HepG2 (cell line): ENCODE measurements around the gene FHDC1. TPM values are rescaled to one million over a fixed set of nuclear protein-coding genes. Genes with fewer than 3 reads are reported as not detected.
A peak's percentile ranks its signal among the peaks of the same experiment; 100 is the strongest.

Experiments
- ARID2 ChIP-seq: sonication (generic); formaldehyde crosslinking; IDR thresholded peaks from 2 replicates; pipeline ENCODE4 v1.8.1; 2022; ENCODE audit warnings: mild to moderate bottlenecking, missing genetic modification reagents, borderline replicate concordance
- DZIP1 ChIP-seq: sonication (generic); formaldehyde crosslinking; IDR thresholded peaks from 2 replicates; pipeline ENCODE4 v1.5.0; 2020; ENCODE audit warnings: mild to moderate bottlenecking, missing genetic modification reagents
- PCBP1 ChIP-seq: fragments of 200-400 bp; formaldehyde crosslinking; IDR thresholded peaks from 2 replicates; pipeline ENCODE4 v1.6.1; 2017; ENCODE audit warnings: mild to moderate bottlenecking, low read depth, low read length, borderline replicate concordance
- SMYD3 ChIP-seq: sonication (generic); formaldehyde crosslinking; IDR thresholded peaks from 2 replicates; pipeline ENCODE4 v1.8.1; 2023; ENCODE audit warnings: mild to moderate bottlenecking, missing genetic modification reagents
- SP4 ChIP-seq: sonication (generic); formaldehyde crosslinking; IDR thresholded peaks from 2 replicates; pipeline ENCODE4 v1.8.1; 2023; ENCODE audit warnings: mild to moderate bottlenecking, missing genetic modification reagents
- ZNF18 ChIP-seq: sonication (generic); formaldehyde crosslinking; IDR thresholded peaks from 2 replicates; pipeline ENCODE4 v1.8.0; 2022; ENCODE audit warnings: mild to moderate bottlenecking, missing genetic modification reagents; ENCODE audit not compliant: insufficient replicate concordance
- ZNF180 ChIP-seq: sonication (generic); formaldehyde crosslinking; IDR thresholded peaks from 2 replicates; pipeline ENCODE4 v1.4.0; 2020; ENCODE audit warnings: low read depth, missing genetic modification reagents, borderline replicate concordance
- ZNF276 ChIP-seq: sonication (generic); formaldehyde crosslinking; IDR thresholded peaks from 2 replicates; pipeline ENCODE4 v1.4.0; 2020; ENCODE audit warnings: mild to moderate bottlenecking, low read depth, missing genetic modification reagents
- ZNF331 ChIP-seq: sonication (generic); formaldehyde crosslinking; IDR thresholded peaks from 2 replicates; pipeline ENCODE4 v1.4.0; 2020; ENCODE audit warnings: missing genetic modification reagents
- ZNF512 ChIP-seq: sonication (generic); formaldehyde crosslinking; IDR thresholded peaks from 2 replicates; pipeline ENCODE4 v1.4.0; 2020; ENCODE audit warnings: mild to moderate bottlenecking, missing genetic modification reagents
- ZNF780A ChIP-seq: sonication (generic); formaldehyde crosslinking; IDR thresholded peaks from 2 replicates; pipeline ENCODE4 v1.8.0; 2022; ENCODE audit warnings: mild to moderate bottlenecking, missing genetic modification reagents, moderate library complexity
- ZNF800 ChIP-seq: sonication (generic); formaldehyde crosslinking; IDR thresholded peaks from 2 replicates; pipeline ENCODE4 v1.4.0; 2020; ENCODE audit warnings: missing genetic modification reagents
- ZNF816 ChIP-seq: sonication (generic); formaldehyde crosslinking; IDR thresholded peaks from 2 replicates; pipeline ENCODE4 v1.8.0; 2022; ENCODE audit warnings: missing genetic modification reagents, mild to moderate bottlenecking, borderline replicate concordance
- ZXDC ChIP-seq: sonication (generic); formaldehyde crosslinking; IDR thresholded peaks from 2 replicates; pipeline ENCODE4 v1.5.0; 2020; ENCODE audit warnings: mild to moderate bottlenecking, missing genetic modification reagents
- polyA plus RNA-seq, 8 experiments: library from polyadenylated mRNA; depleted of rRNA in 3 of 8; stranded (reverse) in 7 of 8; unstranded in 1 of 8; fragments of >200 nt; fragmentation: Illumina TruSeq in 4 of 8; extraction: Trizol in 4 of 8; gene quantifications; 2 replicates each; pipeline versions ENCODE4 v1.2.1 to v1.2.3, GENCODE V29; 2011 to 2016; ENCODE audit warnings: low read depth in 4 of 8, missing spikeins in 1 of 8, mixed read lengths in 1 of 8; ENCODE audit not compliant: insufficient read depth in 1 of 8
- total RNA-seq, 5 experiments: library from RNA; depleted of rRNA; stranded (reverse); fragments of >200 nt; fragmentation: Illumina TruSeq; extraction: Trizol; gene quantifications; 2 replicates each; pipeline ENCODE4 v1.2.3, GENCODE V29; 2016; ENCODE audit warnings: low read depth in 1 of 5

FHDC1 gene
- total and polyA plus RNA-seq, 2 of the 13 experiments (the other 11 are each of a cell fraction or from before 2014, with no cell fraction given), result 0.07 to 0.15 TPM

DNA sequence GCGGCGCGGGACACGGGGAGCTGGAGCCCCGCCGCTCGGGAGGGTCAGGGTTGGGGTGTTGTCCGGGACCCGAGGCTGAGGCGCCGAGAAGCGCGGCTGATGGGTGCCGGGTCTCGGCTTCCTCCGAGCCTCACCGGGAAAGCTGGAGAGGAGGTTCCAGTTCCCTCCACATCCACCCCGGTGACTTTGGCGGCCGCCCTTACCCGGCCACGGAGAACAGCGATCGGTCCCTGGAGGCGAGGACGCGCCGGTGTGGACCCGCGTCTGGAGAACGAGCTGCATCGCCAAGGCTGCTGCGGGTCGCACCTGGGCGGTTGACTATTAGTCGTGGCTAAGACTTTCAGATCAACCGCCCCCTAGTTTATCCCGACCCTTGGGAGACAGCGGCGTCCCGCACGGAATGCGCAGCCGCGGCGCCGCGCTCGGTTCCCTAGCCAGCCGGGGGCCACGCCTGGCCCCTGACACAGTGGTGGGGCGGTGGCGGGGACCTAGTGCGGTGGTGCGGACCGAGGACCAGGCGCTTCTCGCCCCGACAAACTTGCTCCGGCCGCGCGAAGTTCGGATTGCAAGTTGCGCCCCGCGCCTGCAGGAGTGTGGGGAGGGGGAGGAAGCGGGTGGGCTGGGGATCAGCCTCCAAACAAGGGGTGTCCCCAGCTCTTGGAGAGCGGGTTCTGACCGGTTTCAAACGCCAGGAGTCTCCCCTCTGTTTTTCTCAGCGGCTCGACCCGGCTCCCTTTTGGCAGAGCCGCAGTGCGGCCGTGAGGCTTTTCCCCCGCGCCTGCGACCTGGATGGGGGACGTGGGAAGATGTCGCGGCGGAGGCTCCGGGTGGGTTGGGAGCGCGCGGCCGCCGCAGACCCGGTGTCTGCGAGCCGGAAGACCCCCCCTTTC, 568 bp downstream of the FHDC1 start (continued):
- TF ChIP-seq SP4 (CRISPR knock-in tag) (0 out of 2 replicates have a peak, but pooled peaks have one; percentile 21), ARID2 (no peak), ZNF180 (CRISPR knock-in tag) (no peak), ZNF800 (peak; percentile 28; the same call in 1 of the 2 replicates), SMYD3 (CRISPR knock-in tag) (no peak), ZXDC (CRISPR knock-in tag) (no peak), ZNF780A (CRISPR knock-in tag) (no peak), ZNF276 (CRISPR knock-in tag) (no peak), ZNF18 (CRISPR knock-in tag) (no peak), PCBP1 (no peak), ZNF512 (CRISPR knock-in tag) (no peak), ZNF331 (no peak), ZNF816 (CRISPR knock-in tag) (no peak), DZIP1 (CRISPR knock-in tag) (no peak)
